ENCODE results near the gene ATRNL1.

DNA sequence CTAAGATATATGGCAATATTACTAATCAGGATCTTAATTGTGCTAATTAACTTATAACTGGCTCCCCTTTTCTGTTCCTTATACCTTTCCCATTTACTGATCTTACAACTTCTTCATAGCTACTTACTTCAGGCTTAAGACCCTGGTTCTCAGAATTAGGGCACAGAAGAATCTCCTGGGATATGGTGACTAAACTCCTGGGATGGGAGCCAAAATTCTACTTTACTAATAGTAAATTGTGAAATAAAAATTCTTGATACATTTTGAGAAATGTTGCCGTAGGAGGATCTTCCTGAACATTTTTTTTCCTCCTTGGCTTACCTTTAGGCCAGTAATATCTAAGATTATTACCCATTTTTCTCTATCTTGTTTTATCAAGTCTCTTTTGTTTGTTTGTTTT lies 309.5 kb downstream of the ATRNL1 start:
- TF ChIP-seq EP300 (IDR thresholded peaks at IDR 0.05) (no peak), POLR2A (IDR thresholded peaks at IDR 0.05) (no peak)
- TF ChIP-seq, protein P1, sequence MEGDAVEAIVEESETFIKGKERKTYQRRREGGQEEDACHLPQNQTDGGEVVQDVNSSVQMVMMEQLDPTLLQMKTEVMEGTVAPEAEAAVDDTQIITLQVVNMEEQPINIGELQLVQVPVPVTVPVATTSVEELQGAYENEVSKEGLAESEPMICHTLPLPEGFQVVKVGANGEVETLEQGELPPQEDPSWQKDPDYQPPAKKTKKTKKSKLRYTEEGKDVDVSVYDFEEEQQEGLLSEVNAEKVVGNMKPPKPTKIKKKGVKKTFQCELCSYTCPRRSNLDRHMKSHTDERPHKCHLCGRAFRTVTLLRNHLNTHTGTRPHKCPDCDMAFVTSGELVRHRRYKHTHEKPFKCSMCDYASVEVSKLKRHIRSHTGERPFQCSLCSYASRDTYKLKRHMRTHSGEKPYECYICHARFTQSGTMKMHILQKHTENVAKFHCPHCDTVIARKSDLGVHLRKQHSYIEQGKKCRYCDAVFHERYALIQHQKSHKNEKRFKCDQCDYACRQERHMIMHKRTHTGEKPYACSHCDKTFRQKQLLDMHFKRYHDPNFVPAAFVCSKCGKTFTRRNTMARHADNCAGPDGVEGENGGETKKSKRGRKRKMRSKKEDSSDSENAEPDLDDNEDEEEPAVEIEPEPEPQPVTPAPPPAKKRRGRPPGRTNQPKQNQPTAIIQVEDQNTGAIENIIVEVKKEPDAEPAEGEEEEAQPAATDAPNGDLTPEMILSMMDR (IDR thresholded peaks at IDR 0.05): no peak

Measured in suprapubic skin (tissue), 3 donors.